ENCODE measurements around the gene PTPN22. TPM values are rescaled to one million over a fixed set of nuclear protein-coding genes. Genes with fewer than 3 reads are reported as not detected.

PTPN22 gene
- total RNA-seq, 2 experiments from 2014 or later, result 27.5 to 53.5 TPM

DNA sequence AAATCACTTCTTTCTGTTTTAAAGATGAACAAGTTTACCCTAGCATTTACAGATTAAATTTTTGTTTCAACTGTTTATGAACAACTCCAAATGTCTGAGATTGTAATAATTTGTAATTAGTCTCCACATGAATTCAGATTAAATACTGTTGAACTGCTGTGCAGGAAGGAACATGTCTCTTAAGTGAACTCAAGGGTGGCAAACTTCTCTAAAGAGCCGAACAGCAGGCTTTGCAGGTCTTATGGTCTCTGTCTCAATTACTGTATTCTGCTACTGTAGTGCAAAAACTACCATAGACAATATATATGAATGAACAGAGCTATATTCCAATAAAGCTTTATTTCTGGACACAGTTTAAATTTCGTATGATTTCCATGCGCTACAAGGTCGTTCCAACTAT is 65.9 kb downstream of the PTPN22 start:
- CTCF ChIA-PET (ENCODE audit: unreplicated experiment), result no interaction called here
- H3K36me3 ChIP-seq (ENCODE audit: insufficient read depth, low read length), result peaks cover 45% of the 10 kb centered on the region
- H3K9me3 ChIP-seq (ENCODE audit: low read length), result no peaks in the 10 kb centered on the region
- H3K9me2 ChIP-seq (ENCODE audit: insufficient read depth, low read length), result no peaks in the 10 kb centered on the region
- POLR2A ChIA-PET, result interaction anchor here (0.5 to 1.7 kb wide), 4 partner anchors 11 to 55 kb away, joined by 3 to 6 read pairs (median 4); no protein-coding TSS in a partner anchor
- no peak overlapping the region for H2AFZ ChIP-seq (ENCODE audit: low read length)
- peaks cover 18% of the 10 kb centered on the region for H3K4me1 ChIP-seq (ENCODE audit: insufficient read depth, low read length, poor library complexity, severe bottlenecking)
- DNase-seq (ENCODE audit: low spot score), result no peak
- H3K4me2 ChIP-seq (ENCODE audit: low read length), result no peak overlapping the region
- no peak overlapping the region for H3K27ac ChIP-seq (ENCODE audit: low read depth, low read length, poor library complexity, severe bottlenecking)
- H4K20me1 ChIP-seq (ENCODE audit: insufficient read depth, low read length), result peaks cover 14% of the 10 kb centered on the region
- intact Hi-C loops (cut with micrococcal nuclease; ENCODE audit: unreplicated experiment), result no loop called here
- H3K4me3 ChIP-seq (ENCODE audit: low read depth, low read length, poor library complexity, severe bottlenecking), result no peak overlapping the region
- peaks cover 100% of the 10 kb centered on the region for H3K79me2 ChIP-seq (ENCODE audit: insufficient read depth, low read depth, low read length)
- no peak for TF ChIP-seq EZH2phosphoT487 (IDR thresholded peaks at IDR 0.05; ENCODE audit: borderline replicate concordance, low read depth, low read length)
- TF ChIP-seq, protein P1, sequence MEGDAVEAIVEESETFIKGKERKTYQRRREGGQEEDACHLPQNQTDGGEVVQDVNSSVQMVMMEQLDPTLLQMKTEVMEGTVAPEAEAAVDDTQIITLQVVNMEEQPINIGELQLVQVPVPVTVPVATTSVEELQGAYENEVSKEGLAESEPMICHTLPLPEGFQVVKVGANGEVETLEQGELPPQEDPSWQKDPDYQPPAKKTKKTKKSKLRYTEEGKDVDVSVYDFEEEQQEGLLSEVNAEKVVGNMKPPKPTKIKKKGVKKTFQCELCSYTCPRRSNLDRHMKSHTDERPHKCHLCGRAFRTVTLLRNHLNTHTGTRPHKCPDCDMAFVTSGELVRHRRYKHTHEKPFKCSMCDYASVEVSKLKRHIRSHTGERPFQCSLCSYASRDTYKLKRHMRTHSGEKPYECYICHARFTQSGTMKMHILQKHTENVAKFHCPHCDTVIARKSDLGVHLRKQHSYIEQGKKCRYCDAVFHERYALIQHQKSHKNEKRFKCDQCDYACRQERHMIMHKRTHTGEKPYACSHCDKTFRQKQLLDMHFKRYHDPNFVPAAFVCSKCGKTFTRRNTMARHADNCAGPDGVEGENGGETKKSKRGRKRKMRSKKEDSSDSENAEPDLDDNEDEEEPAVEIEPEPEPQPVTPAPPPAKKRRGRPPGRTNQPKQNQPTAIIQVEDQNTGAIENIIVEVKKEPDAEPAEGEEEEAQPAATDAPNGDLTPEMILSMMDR (conservative IDR thresholded peaks at IDR 0.05; ENCODE audit: low read length), result no peak
- BruUV-seq (replicated peaks), result no TSS peak

DNA sequence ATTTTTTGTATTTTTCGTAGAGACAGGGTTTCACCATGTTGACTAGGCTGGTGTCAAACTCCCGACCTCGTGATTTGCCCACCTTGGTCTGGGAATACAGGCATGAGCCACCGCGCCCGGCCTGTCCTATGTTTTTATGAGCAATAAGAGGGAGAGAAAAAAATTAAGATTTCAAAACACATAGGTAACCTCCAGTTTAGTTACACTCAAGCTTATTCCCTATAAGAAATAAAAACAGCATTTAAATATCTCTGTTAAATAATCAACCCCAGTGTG is 66.3 kb downstream of the PTPN22 start:
- BruUV-seq (replicated peaks), result no TSS peak
- H3K36me3 ChIP-seq (ENCODE audit: insufficient read depth, low read length), result peaks cover 45% of the 10 kb centered on the region
- ChIA-PET POLR2A (interaction anchor here (0.6 to 1.7 kb wide), 3 partner anchors 10 to 22 kb away, joined by 3 to 4 read pairs (median 4); no protein-coding TSS in a partner anchor), CTCF (ENCODE audit: unreplicated experiment) (no interaction called here)
- H3K9me2 ChIP-seq (ENCODE audit: insufficient read depth, low read length), result no peaks in the 10 kb centered on the region
- H3K27ac ChIP-seq (ENCODE audit: low read depth, low read length, poor library complexity, severe bottlenecking), result no peak overlapping the region
- DNase-seq (ENCODE audit: low spot score), result no peak
- no peak overlapping the region for H3K4me2 ChIP-seq (ENCODE audit: low read length)
- no peak overlapping the region for H2AFZ ChIP-seq (ENCODE audit: low read length)
- H3K79me2 ChIP-seq (ENCODE audit: insufficient read depth, low read depth, low read length), result peaks cover 100% of the 10 kb centered on the region
- H3K4me3 ChIP-seq (ENCODE audit: low read depth, low read length, poor library complexity, severe bottlenecking), result no peak overlapping the region
- peaks cover 18% of the 10 kb centered on the region for H4K20me1 ChIP-seq (ENCODE audit: insufficient read depth, low read length)
- intact Hi-C loops (cut with micrococcal nuclease; ENCODE audit: unreplicated experiment), result no loop called here
- H3K9me3 ChIP-seq (ENCODE audit: low read length), result no peaks in the 10 kb centered on the region
- no peak for TF ChIP-seq EZH2phosphoT487 (IDR thresholded peaks at IDR 0.05; ENCODE audit: borderline replicate concordance, low read depth, low read length)
- TF ChIP-seq, protein P1 (conservative IDR thresholded peaks at IDR 0.05; ENCODE audit: low read length), result no peak
- H3K4me1 ChIP-seq (ENCODE audit: insufficient read depth, low read length, poor library complexity, severe bottlenecking), result peaks cover 18% of the 10 kb centered on the region

DNA sequence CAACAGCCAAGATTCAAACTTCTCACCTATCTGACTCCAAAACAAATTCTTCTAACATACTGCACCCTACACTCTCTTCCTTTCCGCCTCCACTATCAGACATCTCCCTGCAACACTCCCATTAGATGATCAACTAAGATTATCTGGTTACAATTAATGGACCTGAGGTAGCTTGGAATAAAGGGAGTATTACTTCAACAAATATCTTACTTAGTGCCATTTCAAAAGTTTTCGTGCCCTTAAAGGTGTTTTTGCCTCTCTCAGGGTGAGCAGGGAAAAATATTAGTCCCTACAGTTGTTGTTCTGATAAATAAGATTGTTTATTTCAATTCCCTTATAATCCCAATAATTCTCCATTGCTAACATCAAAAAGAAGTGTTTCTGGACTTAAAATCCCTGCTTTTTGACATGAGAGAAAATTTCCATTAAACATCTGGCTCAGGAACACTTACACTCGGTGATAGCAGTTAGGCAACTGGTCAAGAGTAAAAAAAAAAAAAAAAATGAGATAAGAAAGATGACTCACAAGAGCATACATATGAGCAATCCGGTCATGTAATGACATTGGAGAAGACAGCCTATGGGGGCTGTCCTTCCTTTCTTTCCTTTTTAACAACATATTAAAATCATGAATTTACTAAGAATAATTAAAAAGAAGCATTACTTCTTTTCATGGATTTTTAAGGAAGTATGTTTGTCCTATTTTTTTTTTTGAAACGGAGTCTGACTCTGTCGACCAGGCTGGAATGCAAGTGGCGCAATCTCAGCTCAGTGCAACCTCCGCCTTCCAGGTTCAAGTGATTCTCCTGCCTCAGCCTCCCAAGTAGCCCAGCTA is 66.9 kb downstream of the PTPN22 start:
- Histone ChIP-seq H3K9me2 (ENCODE audit: insufficient read depth, low read length) (no peaks in the 10 kb centered on the region), H3K4me2 (ENCODE audit: low read length) (no peak overlapping the region), H3K79me2 (ENCODE audit: insufficient read depth, low read depth, low read length) (peaks cover 100% of the 10 kb centered on the region), H3K4me3 (ENCODE audit: low read depth, low read length, poor library complexity, severe bottlenecking) (no peak overlapping the region), H2AFZ (ENCODE audit: low read length) (no peak overlapping the region), H3K36me3 (ENCODE audit: insufficient read depth, low read length) (peaks cover 42% of the 10 kb centered on the region), H3K27ac (ENCODE audit: low read depth, low read length, poor library complexity, severe bottlenecking) (no peak overlapping the region), H3K9me3 (ENCODE audit: low read length) (no peaks in the 10 kb centered on the region), H3K4me1 (ENCODE audit: insufficient read depth, low read length, poor library complexity, severe bottlenecking) (peaks cover 14% of the 10 kb centered on the region), H4K20me1 (ENCODE audit: insufficient read depth, low read length) (peaks cover 20% of the 10 kb centered on the region; the same call in 1 of the 2 replicates)
- ChIA-PET CTCF (ENCODE audit: unreplicated experiment) (no interaction called here), POLR2A (interaction anchor here (0.6 to 1.7 kb wide), 8 partner anchors 10 to 950 kb away, joined by 3 to 12 read pairs (median 4); partner anchors contain the start of gene PHTF1)
- no TSS peak for BruUV-seq (replicated peaks)
- intact Hi-C loops (cut with micrococcal nuclease; ENCODE audit: unreplicated experiment), result no loop called here
- TF ChIP-seq, protein P1 (conservative IDR thresholded peaks at IDR 0.05; ENCODE audit: low read length), result no peak
- no peak for TF ChIP-seq EZH2phosphoT487 (IDR thresholded peaks at IDR 0.05; ENCODE audit: borderline replicate concordance, low read depth, low read length)
- DNase-seq (ENCODE audit: low spot score), result no peak
